HepG2 (cell line): ENCODE measurements around the gene SPAM1. TPM values are rescaled to one million over a fixed set of nuclear protein-coding genes. Genes with fewer than 3 reads are reported as not detected.

Source experiments
- ATAC-seq: fragments of 200-7000 bp; cut with Tn5 transposase; 3 replicates; pipeline ENCODE4 v1.9.1; 2020; ENCODE audit warnings: mild to moderate bottlenecking, moderate library complexity
- BruUV-seq: library from RNA; stranded (reverse); fragments of 400-500 nt; replicated peaks from 2 replicates; lab custom pipeline; 2021; lab: Mats Ljungman, UMichigan
- CTCF ChIA-PET: fragments of 300-600 bp; formaldehyde crosslinking; extraction: SDS; loops from one replicate; lab custom pipeline; 2021; ENCODE audit warnings: low total read pairs, inconsistent platforms, low intra/inter-chr PET ratio; lab: Yijun Ruan, JAX
- POLR2A ChIA-PET: fragments of 350-600 bp; sonication (Branson Sonifier 250); formaldehyde crosslinking; loops from one replicate; lab custom pipeline; 2020; ENCODE audit warnings: antibody characterized with exemption, inconsistent platforms; lab: Yijun Ruan, JAX
- DNase-seq: peaks from one replicate; pipeline ENCODE4 v3.0.0-alpha.2; 2015; ENCODE audit warnings: low spot score
- FAIRE-seq: peaks from 3 replicates; lab custom pipeline; 2011; peaks lifted over from hg19 to GRCh38; lab: Jason Lieb, UNC
- H2AFZ ChIP-seq: one replicate; pipeline ENCODE4 v1.6.1; 2011; ENCODE audit warnings: low read length, inconsistent platforms
- H3K27ac ChIP-seq: fragments of 300-600 bp; 3 replicates; pipeline ENCODE4 v1.8.0; 2011; ENCODE audit warnings: mixed run types, mild to moderate bottlenecking, mixed read lengths, low read length, inconsistent platforms; ENCODE audit not compliant: insufficient read depth; ENCODE audit errors: extremely low read length
- H3K27me3 ChIP-seq, 2 experiments: fragments of 200-600 bp in 1 of 2; 2 replicates in 1 of 2; 3 replicates in 1 of 2; pipeline versions ENCODE4 v1.6.0 to v1.8.0; 2011; ENCODE audit warnings: low read length in 2 of 2, mild to moderate bottlenecking in 2 of 2, moderate library complexity in 2 of 2, inconsistent platforms in 1 of 2; ENCODE audit not compliant: insufficient read depth in 2 of 2, control insufficient read depth in 1 of 2
- H3K36me3 ChIP-seq, 2 experiments: fragments of 200-600 bp in 1 of 2; replicated peaks in 1 of 2; 2 replicates in 1 of 2; 3 replicates in 1 of 2; pipeline versions ENCODE4 v1.5.1 to v1.8.0; 2011; ENCODE audit warnings: low read length in 2 of 2, inconsistent platforms in 1 of 2; ENCODE audit not compliant: insufficient read depth in 2 of 2, control insufficient read depth in 1 of 2
- H3K4me1 ChIP-seq: 2 replicates; pipeline ENCODE4 v1.5.1; 2012; ENCODE audit warnings: low read length, inconsistent platforms; ENCODE audit not compliant: insufficient read depth
- H3K4me2 ChIP-seq: 2 replicates; pipeline ENCODE4 v1.6.0; 2011; ENCODE audit warnings: low read depth, low read length, inconsistent platforms
- H3K4me3 ChIP-seq, 3 experiments: fragments of 200-600 bp in 1 of 3; sonication (generic), shearing (Covaris generic) in 1 of 3; replicated peaks in 1 of 3; 2 replicates each; pipeline ENCODE4 v1.5.1; 2011 to 2016; ENCODE audit warnings: low read length in 3 of 3, inconsistent platforms in 2 of 3, low read depth in 2 of 3, mild to moderate bottlenecking in 2 of 3, control low read depth in 1 of 3, mixed read lengths in 1 of 3; ENCODE audit not compliant: insufficient read depth in 1 of 3
- H3K79me2 ChIP-seq: one replicate; pipeline ENCODE4 v1.6.1; 2011; ENCODE audit warnings: low read length, inconsistent platforms; ENCODE audit not compliant: insufficient read depth
- H3K9ac ChIP-seq: 2 replicates; pipeline ENCODE4 v1.6.0; 2011; ENCODE audit warnings: mild to moderate bottlenecking, low read depth, low read length, inconsistent platforms; ENCODE audit not compliant: insufficient read depth
- H3K9me3 ChIP-seq: 2 replicates; pipeline ENCODE4 v1.5.1; 2012; ENCODE audit warnings: mild to moderate bottlenecking, low read length
- H4K20me1 ChIP-seq: 2 replicates; pipeline ENCODE4 v1.6.0; 2011; ENCODE audit warnings: inconsistent platforms, mild to moderate bottlenecking, low read length, moderate library complexity; ENCODE audit not compliant: insufficient read depth
- ATF6 ChIP-seq: sonication (generic); formaldehyde crosslinking; conservative IDR thresholded peaks from 2 replicates; pipeline ENCODE4 v1.4.0; 2020; ENCODE audit warnings: missing genetic modification reagents
- FOXJ3 ChIP-seq: sonication (generic); formaldehyde crosslinking; IDR thresholded peaks from 2 replicates; pipeline ENCODE4 v1.4.0; 2020; ENCODE audit warnings: missing genetic modification reagents, mild to moderate bottlenecking, borderline replicate concordance
- NCOA1 ChIP-seq: sonication (generic); formaldehyde crosslinking; IDR thresholded peaks from 2 replicates; pipeline ENCODE4 v1.9.0; 2021; ENCODE audit warnings: missing genetic modification reagents
- ZFP41 ChIP-seq: sonication (generic); formaldehyde crosslinking; IDR thresholded peaks from 2 replicates; pipeline ENCODE4 v1.4.0; 2020; ENCODE audit warnings: mild to moderate bottlenecking, missing genetic modification reagents, borderline replicate concordance
- ZNF101 ChIP-seq: sonication (generic); formaldehyde crosslinking; IDR thresholded peaks from 2 replicates; pipeline ENCODE4 v1.4.0; 2020; ENCODE audit warnings: mild to moderate bottlenecking, low read depth, missing genetic modification reagents, borderline replicate concordance
- ZNF605 ChIP-seq: sonication (generic); formaldehyde crosslinking; IDR thresholded peaks from 2 replicates; pipeline ENCODE4 v1.8.0; 2022; ENCODE audit warnings: mild to moderate bottlenecking, missing genetic modification reagents
- WGBS: methylation state at CpG from one replicate; pipeline ENCODE4 v1.1.6; 2017; ENCODE audit warnings: low lambda C conversion rate; 5-methylcytosine and 5-hydroxymethylcytosine counted together
- in situ Hi-C: cut with HindIII; loops from 2 replicates; pipeline ENCODE4 v1.10.0; 2017; ENCODE audit warnings: low pct_unique_long_range_greater_than_20kb; ENCODE audit not compliant: extremely low pct_ligation_motif_present
- intact Hi-C: fragments of 100-400 bp; cut with micrococcal nuclease; formaldehyde crosslinking; loops from one replicate; pipeline ENCODE4 v1.10.0; 2022; ENCODE audit not compliant: unreplicated experiment
- polyA plus RNA-seq, 8 experiments: library from polyadenylated mRNA; depleted of rRNA in 3 of 8; stranded (reverse) in 7 of 8; unstranded in 1 of 8; fragments of >200 nt; fragmentation: Illumina TruSeq in 4 of 8; extraction: Trizol in 4 of 8; gene quantifications; 2 replicates each; pipeline versions ENCODE4 v1.2.1 to v1.2.3, GENCODE V29; 2011 to 2016; ENCODE audit warnings: low read depth in 4 of 8, missing spikeins in 1 of 8, mixed read lengths in 1 of 8; ENCODE audit not compliant: insufficient read depth in 1 of 8
- total RNA-seq, 5 experiments: library from RNA; depleted of rRNA; stranded (reverse); fragments of >200 nt; fragmentation: Illumina TruSeq; extraction: Trizol; gene quantifications; 2 replicates each; pipeline ENCODE4 v1.2.3, GENCODE V29; 2016; ENCODE audit warnings: low read depth in 1 of 5

Gene SPAM1
- total and polyA plus RNA-seq, 2 of the 13 experiments (the other 11 are each of a cell fraction or from before 2014, with no cell fraction given): not detected

- H3K36me3 ChIP-seq: no peaks in the 10 kb centered on the region
- no peak overlapping the region for H3K27ac ChIP-seq
- H2AFZ ChIP-seq: no peak overlapping the region
- H3K4me3 ChIP-seq: no peak overlapping the region
- no peaks in the 10 kb centered on the region for H3K4me1 ChIP-seq
- no peak overlapping the region for H3K9ac ChIP-seq
- peaks cover 10% of the 10 kb centered on the region; the same call in 1 of the 2 replicates for H3K9me3 ChIP-seq
- intact Hi-C loops: no loop called here
- 0% methylated on average over 2 of the region's 3 CpGs for WGBS
- H4K20me1 ChIP-seq: no peaks in the 10 kb centered on the region
- H3K27me3 ChIP-seq: no peaks in the 10 kb centered on the region
- ChIA-PET CTCF (no interaction called here), POLR2A (no interaction called here)
- FAIRE-seq: no peak
- no peaks in the 10 kb centered on the region for H3K79me2 ChIP-seq
- in situ Hi-C loops: no loop called here
- TF ChIP-seq ZFP41 (CRISPR knock-in tag) (no peak), NCOA1 (CRISPR knock-in tag) (no peak), ZNF605 (CRISPR knock-in tag) (no peak), ZNF101 (no peak), ATF6 (CRISPR knock-in tag) (no peak), FOXJ3 (CRISPR knock-in tag) (no peak)
- no TSS peak for BruUV-seq
- H3K4me2 ChIP-seq: no peak overlapping the region
- no peak for DNase-seq
- no peak for ATAC-seq
Observed at GRCh38 chr7:123939784-123940183, 14.7 kb downstream of the SPAM1 start.
